ENCODE results near the gene ARL6IP4.

The ARL6IP4 gene

DNA sequence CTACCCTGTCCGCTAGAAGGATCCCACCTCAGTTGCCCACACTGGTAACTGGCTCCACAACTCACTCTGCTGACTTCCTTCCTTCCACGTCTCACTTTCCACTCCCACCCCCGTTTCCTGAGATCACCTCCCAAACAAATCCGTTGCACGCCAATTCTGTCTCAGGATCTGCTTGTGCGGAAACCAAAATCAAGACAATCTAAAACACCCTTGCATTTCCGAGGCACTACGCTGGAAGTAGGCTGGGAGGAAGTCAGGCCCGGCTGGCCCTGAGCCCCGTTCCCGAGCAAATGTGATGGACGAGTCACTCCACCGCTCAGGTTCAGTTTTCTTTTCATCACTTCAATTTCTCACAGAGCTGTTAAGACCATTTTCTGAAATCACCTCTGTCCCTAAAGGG, 37.3 kb upstream of the ARL6IP4 start:
- TF ChIP-seq, protein P1, sequence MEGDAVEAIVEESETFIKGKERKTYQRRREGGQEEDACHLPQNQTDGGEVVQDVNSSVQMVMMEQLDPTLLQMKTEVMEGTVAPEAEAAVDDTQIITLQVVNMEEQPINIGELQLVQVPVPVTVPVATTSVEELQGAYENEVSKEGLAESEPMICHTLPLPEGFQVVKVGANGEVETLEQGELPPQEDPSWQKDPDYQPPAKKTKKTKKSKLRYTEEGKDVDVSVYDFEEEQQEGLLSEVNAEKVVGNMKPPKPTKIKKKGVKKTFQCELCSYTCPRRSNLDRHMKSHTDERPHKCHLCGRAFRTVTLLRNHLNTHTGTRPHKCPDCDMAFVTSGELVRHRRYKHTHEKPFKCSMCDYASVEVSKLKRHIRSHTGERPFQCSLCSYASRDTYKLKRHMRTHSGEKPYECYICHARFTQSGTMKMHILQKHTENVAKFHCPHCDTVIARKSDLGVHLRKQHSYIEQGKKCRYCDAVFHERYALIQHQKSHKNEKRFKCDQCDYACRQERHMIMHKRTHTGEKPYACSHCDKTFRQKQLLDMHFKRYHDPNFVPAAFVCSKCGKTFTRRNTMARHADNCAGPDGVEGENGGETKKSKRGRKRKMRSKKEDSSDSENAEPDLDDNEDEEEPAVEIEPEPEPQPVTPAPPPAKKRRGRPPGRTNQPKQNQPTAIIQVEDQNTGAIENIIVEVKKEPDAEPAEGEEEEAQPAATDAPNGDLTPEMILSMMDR (conservative IDR thresholded peaks at IDR 0.05): no peak
- no peak overlapping the region for H3K27ac ChIP-seq

DNA sequence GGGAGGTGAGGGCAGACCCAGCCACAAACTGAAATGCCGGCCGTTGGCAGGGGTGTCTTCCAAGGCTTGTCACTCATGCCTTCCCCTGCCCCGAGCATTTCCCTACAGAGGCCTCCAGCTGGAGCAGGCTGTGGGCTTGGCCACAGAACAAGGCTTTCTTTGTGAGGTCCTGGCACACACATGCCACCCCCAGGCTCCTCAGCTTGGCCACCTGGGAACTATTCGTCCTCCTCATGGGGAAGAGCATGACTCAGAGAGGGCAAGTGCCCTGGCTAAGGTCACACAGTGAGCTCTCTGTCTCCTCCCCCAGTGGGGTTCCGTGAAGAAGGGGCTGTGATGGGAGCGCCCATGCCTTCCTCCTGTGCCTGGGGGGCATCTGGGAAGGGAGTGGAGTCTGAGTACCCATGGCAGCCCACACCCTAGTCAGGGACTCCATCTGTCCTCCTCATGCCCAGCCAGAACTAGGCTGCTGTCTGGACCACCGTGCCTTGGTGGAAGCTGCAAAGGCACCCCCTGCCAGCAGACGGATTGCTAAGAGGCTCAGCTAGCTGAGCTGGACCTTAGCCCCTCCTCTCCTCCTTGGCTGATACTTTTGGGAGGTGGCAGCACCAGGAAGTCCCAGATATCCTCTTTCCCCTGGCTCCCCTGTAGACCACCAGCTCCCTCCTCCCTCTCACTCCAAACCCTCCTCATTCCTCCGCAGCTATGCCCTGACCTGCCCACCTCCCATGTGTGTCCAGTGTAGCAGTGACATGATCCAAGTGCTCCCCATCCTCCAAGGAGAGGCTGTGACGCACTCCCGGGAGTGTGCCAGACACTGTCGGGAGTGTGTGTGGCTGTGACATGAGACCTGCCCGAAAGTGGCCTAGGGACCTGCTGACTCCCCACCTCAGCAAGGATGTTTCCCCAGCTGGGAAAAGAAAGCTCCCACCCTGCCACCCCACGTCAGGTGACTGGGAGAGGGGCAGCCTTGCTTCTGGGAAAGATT, 35.6 kb upstream of the ARL6IP4 start:
- TF ChIP-seq, protein P1 (conservative IDR thresholded peaks at IDR 0.05): no peak
- no peak overlapping the region for H3K27ac ChIP-seq

DNA sequence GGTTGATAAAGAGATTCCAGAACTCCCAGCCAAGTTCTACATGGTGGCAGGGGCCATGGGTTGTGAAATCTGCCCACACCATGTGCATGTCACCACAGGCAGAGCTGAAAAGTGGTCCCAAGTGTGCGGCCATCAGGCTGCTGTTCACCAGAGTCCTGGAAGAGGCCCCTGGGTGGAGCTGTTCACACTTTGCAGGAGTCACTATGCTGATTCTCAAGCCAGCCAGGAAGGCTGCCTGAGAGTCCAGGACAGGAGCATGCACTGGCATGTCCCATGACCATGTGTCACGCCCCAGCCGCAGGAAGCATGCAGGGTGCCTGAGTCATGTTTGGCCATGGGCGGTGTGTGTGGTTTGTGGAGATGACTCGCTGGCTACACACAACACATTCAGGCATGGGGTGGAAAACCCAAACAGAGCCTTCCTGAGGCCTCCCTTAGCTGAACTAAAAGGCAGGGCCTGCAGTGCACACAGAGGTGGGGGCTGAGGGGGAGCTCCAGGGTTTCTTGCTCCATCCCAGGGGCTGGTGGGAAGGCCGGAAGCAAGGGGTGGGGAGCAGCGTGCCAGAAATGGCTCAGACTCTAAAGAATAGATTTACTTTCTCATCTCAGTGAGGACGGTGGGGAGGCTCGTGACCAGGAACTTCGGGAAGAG, 33.7 kb upstream of the ARL6IP4 start:
- TF ChIP-seq, protein P1 (conservative IDR thresholded peaks at IDR 0.05): no peak
- H3K27ac ChIP-seq: no peak overlapping the region

DNA sequence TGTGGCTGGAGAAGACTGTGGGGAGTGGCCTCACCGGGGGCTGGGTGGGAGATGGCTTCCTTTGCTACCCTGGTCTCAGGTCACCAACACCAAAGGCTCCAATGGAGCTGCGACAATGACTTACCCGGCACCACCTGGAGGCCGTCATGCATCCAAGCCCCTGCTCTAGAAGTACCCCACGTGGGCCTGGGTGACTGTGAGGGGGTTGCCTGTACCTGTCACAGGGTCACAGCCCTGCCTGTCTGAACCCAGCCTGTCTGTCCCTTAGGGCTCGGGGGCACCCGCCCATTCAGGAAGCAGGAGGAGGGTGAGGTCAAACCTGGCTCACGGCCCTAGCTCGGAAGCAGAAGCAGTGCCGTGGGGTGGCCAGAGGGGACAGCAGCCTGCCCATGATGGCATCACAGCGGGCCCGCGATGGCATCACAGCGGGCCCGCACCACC, 33.1 kb upstream of the ARL6IP4 start:
- no peak overlapping the region for H3K27ac ChIP-seq
- TF ChIP-seq, protein P1 (conservative IDR thresholded peaks at IDR 0.05): no peak

DNA sequence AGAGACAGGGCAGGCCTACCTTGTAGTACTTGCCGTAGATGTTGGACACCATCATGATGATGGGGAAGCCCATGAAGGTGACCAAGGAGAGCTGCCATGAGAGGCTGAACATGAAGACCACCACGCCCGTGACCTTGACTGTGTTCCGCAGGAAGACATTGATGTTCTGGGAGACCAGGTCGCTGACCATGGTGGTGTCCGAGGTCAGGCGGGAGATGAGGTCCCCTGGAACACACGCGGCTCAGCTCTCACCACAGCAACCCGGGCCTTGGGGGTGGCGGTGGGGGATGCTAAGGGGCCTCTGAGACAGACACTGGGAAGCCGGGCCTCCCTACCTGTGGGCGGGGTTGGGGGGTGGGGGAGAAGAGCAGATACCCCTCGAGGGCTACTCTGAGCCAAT, 31.9 kb upstream of the ARL6IP4 start:
- TF ChIP-seq, protein P1 (conservative IDR thresholded peaks at IDR 0.05): no peak
- H3K27ac ChIP-seq: no peak overlapping the region

DNA sequence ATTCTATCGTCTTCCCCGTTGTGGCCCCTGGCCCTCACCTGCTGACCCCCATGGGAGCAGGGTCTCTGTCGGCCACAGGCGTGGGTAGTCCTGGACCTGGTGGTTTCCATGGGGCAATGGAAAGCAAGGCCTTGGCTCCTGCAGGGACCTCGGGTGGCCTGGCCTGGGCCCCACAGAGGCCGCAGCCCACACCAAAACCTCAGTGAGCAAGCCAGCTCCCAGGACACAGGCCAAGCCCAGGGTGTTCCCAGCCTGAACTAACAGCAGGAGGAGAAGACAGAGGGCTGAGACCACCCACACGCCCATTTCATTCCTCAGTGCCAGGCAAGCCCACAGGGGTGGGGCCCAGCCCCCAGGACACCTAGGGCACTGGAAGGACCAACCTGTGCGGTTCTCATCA, 31.1 kb upstream of the ARL6IP4 start:
- TF ChIP-seq, protein P1 (conservative IDR thresholded peaks at IDR 0.05): no peak
- no peak overlapping the region for H3K27ac ChIP-seq
